Epithelial cell of esophagus (primary cell): Measurements from ENCODE around the gene PYGO1.
"Not testable (repeated sequence)": the region's sequence is repeated elsewhere in the genome, so short reads cannot be mapped to it uniquely, and the experiment has no call there.

Experiments used
- DNase-seq: peaks from one replicate; pipeline ENCODE4 v3.0.0; 2010; ENCODE audit warnings: low read depth
- H3K4me3 ChIP-seq: 2 replicates; pipeline ENCODE4 v1.5.1; 2011; ENCODE audit warnings: mild to moderate bottlenecking, low read length, control low read depth
- TF ChIP-seq, protein P1 (sequence below): IDR thresholded peaks from 2 replicates; pipeline ENCODE4 v1.5.1; 2011; ENCODE audit warnings: low read depth, mild to moderate bottlenecking, low read length, control low read depth, inconsistent platforms; ENCODE audit not compliant: insufficient read depth; ENCODE audit errors: missing control alignments

PYGO1 gene

DNA sequence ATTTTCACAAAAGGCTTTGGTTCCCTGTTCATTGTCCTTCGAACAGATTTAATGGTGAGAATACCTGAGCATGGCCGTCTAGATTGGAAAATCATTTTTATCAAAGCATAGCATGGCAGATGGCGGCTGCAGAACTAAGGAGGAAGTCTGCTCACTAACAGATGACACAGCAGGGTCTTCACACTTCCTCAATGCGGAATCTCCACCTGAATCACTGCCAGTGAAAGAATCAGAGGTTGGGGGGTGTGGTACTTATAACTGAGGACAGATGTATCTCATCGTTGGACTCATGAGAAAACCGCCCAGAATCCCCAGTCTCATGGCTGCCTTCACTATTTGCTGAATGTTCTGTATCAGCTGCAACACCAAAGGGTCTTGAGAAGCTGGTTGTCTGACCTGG, 31.6 kb upstream of the PYGO1 start:
- TF ChIP-seq, protein P1, sequence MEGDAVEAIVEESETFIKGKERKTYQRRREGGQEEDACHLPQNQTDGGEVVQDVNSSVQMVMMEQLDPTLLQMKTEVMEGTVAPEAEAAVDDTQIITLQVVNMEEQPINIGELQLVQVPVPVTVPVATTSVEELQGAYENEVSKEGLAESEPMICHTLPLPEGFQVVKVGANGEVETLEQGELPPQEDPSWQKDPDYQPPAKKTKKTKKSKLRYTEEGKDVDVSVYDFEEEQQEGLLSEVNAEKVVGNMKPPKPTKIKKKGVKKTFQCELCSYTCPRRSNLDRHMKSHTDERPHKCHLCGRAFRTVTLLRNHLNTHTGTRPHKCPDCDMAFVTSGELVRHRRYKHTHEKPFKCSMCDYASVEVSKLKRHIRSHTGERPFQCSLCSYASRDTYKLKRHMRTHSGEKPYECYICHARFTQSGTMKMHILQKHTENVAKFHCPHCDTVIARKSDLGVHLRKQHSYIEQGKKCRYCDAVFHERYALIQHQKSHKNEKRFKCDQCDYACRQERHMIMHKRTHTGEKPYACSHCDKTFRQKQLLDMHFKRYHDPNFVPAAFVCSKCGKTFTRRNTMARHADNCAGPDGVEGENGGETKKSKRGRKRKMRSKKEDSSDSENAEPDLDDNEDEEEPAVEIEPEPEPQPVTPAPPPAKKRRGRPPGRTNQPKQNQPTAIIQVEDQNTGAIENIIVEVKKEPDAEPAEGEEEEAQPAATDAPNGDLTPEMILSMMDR, result no peak
- no peak overlapping the region for H3K4me3 ChIP-seq
- no peak for DNase-seq

GRCh38 chr15:55618387-55618786, 30.2 kb upstream of the PYGO1 start:
- TF ChIP-seq, protein P1, result no peak
- no peak overlapping the region for H3K4me3 ChIP-seq
- DNase-seq, result no peak

- H3K4me3 ChIP-seq, result no peak overlapping the region
- TF ChIP-seq, protein P1, result no peak
- no peak for DNase-seq
Measured at GRCh38 chr15:55615445-55615844, 27.3 kb upstream of the PYGO1 start.

GRCh38 chr15:55613727-55614126, 25.6 kb upstream of the PYGO1 start:
- DNase-seq, result no peak

DNA sequence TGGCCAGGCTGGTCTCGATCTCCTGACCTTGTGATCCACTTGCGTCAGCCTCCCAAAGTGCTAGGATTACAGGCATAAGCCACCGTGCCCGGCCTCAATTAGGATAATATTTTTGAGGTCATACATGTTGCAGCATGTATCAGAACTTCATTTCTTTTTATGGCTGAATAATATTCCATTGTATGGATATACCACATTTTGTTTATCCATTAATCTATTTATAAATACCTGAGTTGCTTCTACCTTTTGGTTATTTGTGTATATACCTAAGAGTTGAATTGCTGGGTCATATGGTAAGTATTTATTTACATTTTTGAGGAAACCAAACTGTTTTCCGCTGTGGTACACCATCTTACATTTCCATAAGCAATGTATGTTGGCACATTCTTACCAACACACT, 18.1 kb upstream of the PYGO1 start:
- no peak overlapping the region for H3K4me3 ChIP-seq
- DNase-seq, result no peak
- TF ChIP-seq, protein P1, result no peak

More at GRCh38 chr15:55613727-55614126, 25.6 kb upstream of the PYGO1 start:
- TF ChIP-seq, protein P1, result no peak
- no peak overlapping the region for H3K4me3 ChIP-seq

DNA sequence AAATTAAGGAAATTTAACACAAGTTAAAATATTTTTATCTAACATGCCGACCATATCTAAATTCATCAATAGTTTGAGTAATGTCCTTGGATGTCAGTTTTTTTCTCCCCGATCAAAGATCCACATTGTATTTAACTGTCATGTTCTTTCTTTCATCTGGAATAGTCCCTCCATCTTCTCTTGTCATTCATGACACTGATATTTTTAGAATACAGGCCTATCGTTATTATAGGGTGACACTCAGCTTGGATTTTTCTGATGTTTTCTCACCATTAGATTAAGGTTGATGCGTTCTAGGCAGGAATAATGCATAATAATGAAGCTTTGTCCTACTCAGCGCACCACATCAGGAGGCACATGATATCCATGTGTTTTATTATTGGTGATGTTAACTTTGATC, 13.2 kb upstream of the PYGO1 start:
- TF ChIP-seq, protein P1, result no peak
- no peak for DNase-seq
- no peak overlapping the region for H3K4me3 ChIP-seq

DNA sequence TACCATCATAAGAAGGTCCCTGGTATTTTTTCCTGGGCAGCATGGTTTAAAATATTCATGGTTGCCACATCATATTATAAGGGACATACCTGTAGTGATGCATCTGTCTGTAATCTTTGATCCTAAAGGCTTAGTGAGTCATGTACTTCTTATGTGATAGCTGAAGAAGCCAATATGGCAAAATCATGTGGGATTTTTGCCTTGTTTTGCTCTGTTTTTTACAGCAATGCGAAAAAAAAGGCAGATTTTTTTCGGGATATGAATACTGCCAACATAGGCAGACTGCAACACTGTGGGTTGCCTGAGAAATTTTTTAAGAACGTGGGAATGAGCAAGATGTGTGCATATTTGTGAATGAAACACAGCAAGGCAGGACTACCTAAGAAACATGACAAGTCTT, 11.3 kb upstream of the PYGO1 start:
- TF ChIP-seq, protein P1, result no peak

DNA sequence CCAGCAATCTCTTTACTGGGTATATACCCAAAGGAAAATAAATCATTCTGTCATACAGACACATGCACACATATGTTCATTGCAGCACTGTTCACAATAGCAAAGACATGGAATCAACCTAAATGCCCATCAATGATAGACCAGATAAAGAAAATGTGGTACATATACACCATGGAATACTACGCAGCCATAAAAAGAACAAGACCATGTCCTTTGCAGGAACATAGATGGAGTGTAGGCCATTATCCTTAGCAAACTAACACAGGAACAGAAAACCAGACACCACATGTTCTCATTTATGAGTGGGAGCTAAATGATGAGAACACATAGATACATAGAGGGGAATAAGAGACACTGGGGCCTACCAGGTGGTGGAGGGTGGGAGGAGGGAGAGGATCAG, 4.9 kb upstream of the PYGO1 start:
- not testable (repeated sequence) for H3K4me3 ChIP-seq, DNase-seq

More for the DNA sequence above, 11.3 kb upstream of the PYGO1 start:
- H3K4me3 ChIP-seq, result no peak overlapping the region
- peak; percentile 20 for DNase-seq
